HUES48 (cell line): Measurements from ENCODE around the gene PI4KA.
"Not testable (repeated sequence)": the region's sequence is repeated elsewhere in the genome, so short reads cannot be mapped to it uniquely, and the experiment has no call there.

ENCODE experiments used
- H3K27ac ChIP-seq: one replicate; pipeline ENCODE4 v1.7.0; 2013; ENCODE audit warnings: low read depth, low read length, inconsistent platforms
- H3K27me3 ChIP-seq: 2 replicates; pipeline ENCODE4 v1.6.1; 2013; ENCODE audit warnings: mild to moderate bottlenecking, low read length; ENCODE audit not compliant: control insufficient read depth, insufficient read depth
- H3K36me3 ChIP-seq: 2 replicates; pipeline ENCODE4 v1.6.1; 2013; ENCODE audit warnings: low read length; ENCODE audit not compliant: control insufficient read depth, insufficient read depth
- H3K4me1 ChIP-seq: 2 replicates; pipeline ENCODE4 v1.6.1; 2013; ENCODE audit warnings: mild to moderate bottlenecking, low read length; ENCODE audit not compliant: control insufficient read depth, insufficient read depth
- H3K4me3 ChIP-seq: 2 replicates; pipeline ENCODE4 v1.5.1; 2013; ENCODE audit warnings: mild to moderate bottlenecking, low read depth, low read length
- H3K9ac ChIP-seq: 2 replicates; pipeline ENCODE4 v1.6.1; 2013; ENCODE audit warnings: mild to moderate bottlenecking, low read depth, low read length, moderate library complexity
- H3K9me3 ChIP-seq: 2 replicates; pipeline ENCODE4 v1.6.1; 2013; ENCODE audit warnings: low read length; ENCODE audit not compliant: control insufficient read depth, insufficient read depth

The PI4KA gene

GRCh38 chr22:20741634-20742581 is 116.7 kb downstream of the PI4KA start:
- peaks cover 21% of the 10 kb centered on the region for H3K36me3 ChIP-seq
- no peaks in the 10 kb centered on the region for H3K9me3 ChIP-seq
- no peak overlapping the region for H3K4me3 ChIP-seq
- no peaks in the 10 kb centered on the region for H3K4me1 ChIP-seq
- H3K27me3 ChIP-seq: no peaks in the 10 kb centered on the region
- H3K9ac ChIP-seq: no peak overlapping the region
- H3K27ac ChIP-seq: no peak overlapping the region

- Histone ChIP-seq H3K4me1 (no peaks in the 10 kb centered on the region), H3K27me3 (no peaks in the 10 kb centered on the region), H3K27ac (no peak overlapping the region), H3K9ac (no peak overlapping the region), H3K4me3 (no peak overlapping the region), H3K36me3 (peaks cover 17% of the 10 kb centered on the region; the same call in 1 of the 2 replicates), H3K9me3 (no peaks in the 10 kb centered on the region)
These were observed 117.5 kb downstream of the PI4KA start for GRCh38 chr22:20741008-20741633.

- no peak overlapping the region for H3K27ac ChIP-seq
- no peaks in the 10 kb centered on the region for H3K27me3 ChIP-seq
- H3K36me3 ChIP-seq: peaks cover 17% of the 10 kb centered on the region; the same call in 1 of the 2 replicates
- no peaks in the 10 kb centered on the region for H3K4me1 ChIP-seq
- H3K4me3 ChIP-seq: no peak overlapping the region
- H3K9me3 ChIP-seq: no peaks in the 10 kb centered on the region
- H3K9ac ChIP-seq: no peak overlapping the region
These were observed 118.2 kb downstream of the PI4KA start for GRCh38 chr22:20740222-20740951.

GRCh38 chr22:20738394-20739089 is 120.1 kb downstream of the PI4KA start:
- peaks cover 9% of the 10 kb centered on the region; the same call in 1 of the 2 replicates for H3K36me3 ChIP-seq
- H3K27ac ChIP-seq: no peak overlapping the region
- H3K9ac ChIP-seq: no peak overlapping the region
- H3K27me3 ChIP-seq: no peaks in the 10 kb centered on the region
- no peaks in the 10 kb centered on the region for H3K9me3 ChIP-seq
- no peaks in the 10 kb centered on the region for H3K4me1 ChIP-seq
- H3K4me3 ChIP-seq: no peak overlapping the region

- not testable (repeated sequence) for H3K27ac ChIP-seq
These were observed 121.7 kb downstream of the PI4KA start for GRCh38 chr22:20736891-20737290.

GRCh38 chr22:20735356-20736162 is 123.1 kb downstream of the PI4KA start:
- H3K36me3 ChIP-seq, H3K27ac ChIP-seq, H3K4me1 ChIP-seq, H3K9me3 ChIP-seq, H3K9ac ChIP-seq, H3K4me3 ChIP-seq, H3K27me3 ChIP-seq: not testable (repeated sequence)

More at GRCh38 chr22:20736891-20737290, 121.7 kb downstream of the PI4KA start:
- not testable (repeated sequence) for H3K4me3 ChIP-seq, H3K9me3 ChIP-seq, H3K36me3 ChIP-seq, H3K4me1 ChIP-seq, H3K9ac ChIP-seq, H3K27me3 ChIP-seq

- not testable (repeated sequence) for H3K9me3 ChIP-seq, H3K4me1 ChIP-seq, H3K4me3 ChIP-seq, H3K9ac ChIP-seq, H3K27me3 ChIP-seq, H3K27ac ChIP-seq
- peaks cover 12% of the 10 kb centered on the region for H3K36me3 ChIP-seq
These were observed 126.2 kb downstream of the PI4KA start for GRCh38 chr22:20732431-20732830.

- H3K9ac ChIP-seq: no peak overlapping the region
- H3K9me3 ChIP-seq: no peaks in the 10 kb centered on the region
- H3K4me3 ChIP-seq: no peak overlapping the region
- H3K27ac ChIP-seq: no peak overlapping the region
- H3K36me3 ChIP-seq: peaks cover 26% of the 10 kb centered on the region
- H3K4me1 ChIP-seq: no peaks in the 10 kb centered on the region
- no peaks in the 10 kb centered on the region for H3K27me3 ChIP-seq
These were observed 129.4 kb downstream of the PI4KA start for GRCh38 chr22:20729194-20729593.

- Histone ChIP-seq H3K27ac (no peak overlapping the region), H3K4me1 (no peaks in the 10 kb centered on the region), H3K36me3 (peaks cover 26% of the 10 kb centered on the region), H3K9me3 (no peaks in the 10 kb centered on the region), H3K27me3 (no peaks in the 10 kb centered on the region), H3K4me3 (no peak overlapping the region), H3K9ac (no peak overlapping the region)
These were observed 130.0 kb downstream of the PI4KA start for GRCh38 chr22:20728523-20729190.
